Right cardiac atrium (tissue), 5 donors: Measurements from ENCODE around the gene TSPAN33. TPM values are rescaled to one million over a fixed set of nuclear protein-coding genes. Genes with fewer than 3 reads are reported as not detected.
"Not testable (repeated sequence)": the region's sequence is repeated elsewhere in the genome, so short reads cannot be mapped to it uniquely, and the experiment has no call there.

Experiments used
- ATAC-seq, 2 donors: fragments of 200-7000 bp; cut with Tn5 transposase; one replicate each; pipeline versions ENCODE4 v1.8.0 to v1.9.1; 2020; ENCODE audit warnings: moderate library complexity in 2 of 2, mild to moderate bottlenecking in 1 of 2
- DNase-seq, 3 donors: peaks; one replicate each; pipeline ENCODE4 v3.0.0-alpha.2; 2020
- H3K27ac ChIP-seq: one replicate; pipeline ENCODE4 v1.5.1; 2013; ENCODE audit warnings: mild to moderate bottlenecking, low read length, control low read depth, moderate library complexity
- H3K27me3 ChIP-seq: one replicate; pipeline ENCODE4 v1.6.1; 2013; ENCODE audit not compliant: control insufficient read depth, insufficient read depth
- H3K4me1 ChIP-seq: one replicate; pipeline ENCODE4 v1.6.1; 2013; ENCODE audit warnings: low read length; ENCODE audit not compliant: control insufficient read depth, insufficient read depth
- H3K4me3 ChIP-seq: one replicate; pipeline ENCODE4 v1.5.1; 2013; ENCODE audit warnings: low read length, control low read depth
- H3K9me3 ChIP-seq: one replicate; pipeline ENCODE4 v1.6.1; 2013; ENCODE audit warnings: low read length; ENCODE audit not compliant: control insufficient read depth
- WGBS: extraction: QIAGEN DNeasy Blood & Tissue Kit; methylation state at CpG from one replicate; pipeline ENCODE4 v1.1.7; 2013; 5-methylcytosine and 5-hydroxymethylcytosine counted together
- intact Hi-C, 4 donors: fragments of 100-400 bp; cut with DNase I; formaldehyde crosslinking; loops; one replicate each; pipeline versions ENCODE4 v1.11.0 to v1.14.0; 2022 to 2023
- polyA plus RNA-seq: library from polyadenylated mRNA; stranded (reverse); fragments of 200-250 nt; gene quantifications from one replicate; pipeline ENCODE4 v1.2.3, GENCODE V29; 2013
- total RNA-seq, 4 donors: library from RNA; stranded (reverse); fragmentation: NEBNext Ultra II Directional; extraction: Animal tissue kit (Norgen Biotek cat#: 25700); gene quantifications; one replicate each; pipeline ENCODE4 v1.2.1, GENCODE V29; 2021
- donor health status: healthy with polysubstance abuse.
- donor health status: DM: no; HTN: yes; CAD: no.
- donor health status: DM: no; HTN: no; CAD: no.
- donor health status: DM: no; HTN: yes; CAD: no; lungs with severe emphysema.
- donor health status: DM: yes; HTN: yes; CAD: no.

The TSPAN33 gene
- total and polyA plus RNA-seq, 5 donors, result 7.4 to 17.8 (median 12.8) TPM

DNA sequence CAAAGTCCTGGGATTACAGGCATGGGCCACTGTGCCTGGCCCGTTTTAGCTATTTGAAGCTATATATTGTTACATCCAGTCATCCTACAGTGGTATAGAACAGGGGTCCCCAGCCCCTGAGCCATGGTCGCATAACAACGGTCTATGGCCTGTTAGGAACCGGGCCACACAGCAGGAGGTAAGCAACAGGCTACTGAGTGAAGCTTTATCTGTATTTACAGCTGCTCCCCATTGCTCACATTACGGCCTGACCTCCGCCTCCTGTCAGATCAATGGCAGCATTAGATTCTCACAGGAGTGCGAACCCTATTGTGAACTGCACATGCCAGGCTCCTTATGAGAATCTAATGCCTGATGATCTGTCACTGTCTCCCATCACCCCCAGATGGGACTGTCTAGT is 26.3 kb upstream of the TSPAN33 start:
- 85% methylated on average over 7 of the region's 7 CpGs for WGBS

DNA sequence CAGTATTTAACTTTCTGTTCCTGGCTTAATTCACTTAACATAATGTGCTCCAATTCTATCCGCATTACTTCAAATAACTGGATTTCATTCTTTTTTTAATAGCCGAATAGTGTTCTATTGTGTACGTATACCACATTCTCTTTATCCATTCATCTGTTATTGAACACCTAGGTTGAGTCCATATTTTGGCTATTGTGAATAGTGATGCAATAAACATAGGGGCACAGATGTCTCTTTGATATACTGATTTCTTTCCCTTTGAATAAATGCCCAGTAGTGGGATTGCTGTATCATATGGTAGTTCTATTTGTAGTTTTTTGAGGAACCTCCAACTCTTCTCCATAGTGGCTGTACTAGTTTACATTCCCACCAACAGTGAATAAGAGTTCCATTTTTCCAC is 25.5 kb upstream of the TSPAN33 start:
- ATAC-seq (no peak), DNase-seq (no peak)
- Histone ChIP-seq H3K27ac (no peak overlapping the region), H3K4me3 (no peak overlapping the region), H3K9me3 (no peaks in the 10 kb centered on the region), H3K4me1 (no peaks in the 10 kb centered on the region), H3K27me3 (no peaks in the 10 kb centered on the region)
- 95% methylated on average over 3 of the region's 3 CpGs for WGBS
- intact Hi-C loops, result no loop called here

More for the DNA sequence above, 26.3 kb upstream of the TSPAN33 start:
- intact Hi-C loops, result no loop called here
- DNase-seq (no peak), ATAC-seq (no peak)
- H3K9me3 ChIP-seq, result no peaks in the 10 kb centered on the region
- H3K27me3 ChIP-seq, result no peaks in the 10 kb centered on the region
- no peak overlapping the region for H3K4me3 ChIP-seq
- H3K4me1 ChIP-seq, result no peaks in the 10 kb centered on the region
- no peak overlapping the region for H3K27ac ChIP-seq

DNA sequence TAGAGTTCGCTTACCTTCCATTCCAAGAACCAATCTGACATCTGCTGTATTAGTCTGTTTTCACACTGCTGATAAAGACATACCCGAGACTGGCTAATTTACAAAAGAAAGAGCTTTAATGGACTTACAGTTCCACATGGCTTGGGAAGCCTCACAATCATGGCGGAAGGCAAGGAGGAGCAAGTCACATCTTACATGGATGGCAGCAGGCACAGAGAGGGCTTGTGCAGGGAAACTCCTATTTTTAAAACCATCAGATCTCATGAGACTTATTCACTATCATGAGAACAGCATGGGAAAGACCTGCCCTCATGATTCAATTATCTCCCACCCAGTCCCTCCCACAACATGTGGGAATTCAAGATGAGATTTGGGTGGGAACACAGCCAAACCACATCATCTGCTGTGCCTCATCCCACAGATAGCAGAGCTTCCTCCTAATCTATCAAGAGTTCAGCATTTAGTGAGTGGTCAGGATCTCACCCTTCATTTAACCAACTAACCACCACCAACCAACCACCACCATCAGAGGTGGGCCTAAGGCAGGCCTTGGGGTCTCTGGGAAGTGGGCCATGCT is 22.9 kb upstream of the TSPAN33 start:
- H3K4me3 ChIP-seq, result not testable (repeated sequence)

DNA sequence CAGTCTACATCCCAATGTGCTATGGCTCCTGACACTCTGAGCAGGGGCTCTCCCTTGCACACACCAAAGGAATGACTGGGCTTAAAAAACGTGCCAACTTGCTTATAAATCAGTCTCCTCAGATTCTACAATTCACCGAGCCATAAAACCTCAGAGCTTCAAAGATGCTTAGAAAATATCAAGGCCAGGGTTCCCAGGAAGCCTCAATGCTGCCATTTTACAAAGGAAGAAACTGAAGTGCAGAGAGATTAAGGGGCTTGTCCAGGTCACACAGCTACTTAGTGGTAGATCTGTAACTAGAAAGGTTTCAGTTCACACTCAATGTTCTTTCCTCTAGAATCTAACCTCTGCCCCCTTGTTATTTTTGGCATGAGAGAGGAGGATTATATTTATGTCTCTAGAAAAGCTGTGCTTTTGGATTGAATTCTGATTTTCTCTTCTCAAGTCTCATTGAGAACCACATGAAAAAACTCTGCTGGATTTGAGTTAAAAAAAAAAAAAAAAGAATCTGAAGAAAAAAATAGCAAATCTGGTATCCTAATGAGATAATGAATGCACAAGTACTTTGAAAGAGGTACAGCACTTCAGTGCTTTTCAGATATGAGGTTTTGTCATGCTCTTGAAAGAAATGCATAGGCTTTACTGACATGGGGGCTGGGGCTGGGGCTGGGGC is 22.3 kb upstream of the TSPAN33 start:
- H3K4me3 ChIP-seq, result no peak overlapping the region
- ATAC-seq, result no peak
- no peaks in the 10 kb centered on the region for H3K27me3 ChIP-seq
- no peaks in the 10 kb centered on the region for H3K4me1 ChIP-seq
- no peaks in the 10 kb centered on the region for H3K9me3 ChIP-seq
- 67% methylated on average over 2 of the region's 2 CpGs for WGBS
- no peak overlapping the region for H3K27ac ChIP-seq
- DNase-seq, result no peak
- intact Hi-C loops, result no loop called here

More for the DNA sequence above, 22.9 kb upstream of the TSPAN33 start:
- intact Hi-C loops, H3K4me1 ChIP-seq, H3K27ac ChIP-seq, ATAC-seq, H3K9me3 ChIP-seq, H3K27me3 ChIP-seq, DNase-seq: not testable (repeated sequence)
- 92% methylated on average over 3 of the region's 3 CpGs for WGBS

DNA sequence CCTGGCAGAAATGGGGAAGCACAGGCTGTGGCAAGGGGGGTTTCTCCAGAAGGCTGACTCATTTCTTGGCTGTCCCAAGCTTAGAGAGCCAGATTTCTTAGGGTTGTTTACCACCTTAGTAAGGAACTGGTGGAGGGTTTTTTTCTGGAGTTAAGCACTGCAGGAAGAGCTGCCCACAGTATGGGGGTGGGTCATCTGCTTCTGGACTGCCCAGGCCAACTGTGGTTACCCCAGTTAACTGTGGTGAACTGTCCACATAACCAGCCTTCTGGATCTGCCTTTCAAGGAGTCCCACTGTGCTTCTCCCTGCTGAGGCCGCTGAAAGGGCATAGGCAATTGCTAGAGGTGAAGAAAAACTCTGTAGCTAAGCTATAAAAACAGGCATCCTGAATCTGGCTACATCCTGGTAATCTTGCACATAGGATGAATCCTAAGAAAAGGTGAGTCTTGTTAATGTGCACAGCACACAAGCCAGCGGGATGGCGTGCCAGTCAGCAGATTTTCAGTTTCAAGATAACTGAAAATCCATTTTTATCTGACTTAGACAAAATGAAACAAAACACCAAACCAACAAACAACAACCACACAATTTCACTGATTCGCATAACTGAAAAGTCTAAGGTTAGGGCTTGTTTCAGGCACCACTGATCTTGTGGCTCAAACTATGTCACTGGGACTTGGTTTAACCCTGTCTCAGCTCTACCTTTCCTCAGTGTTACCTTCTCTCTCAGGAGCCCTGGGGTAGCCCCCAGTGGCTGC is 21.6 kb upstream of the TSPAN33 start:
- DNase-seq (no peak), ATAC-seq (no peak)
- Histone ChIP-seq H3K27ac (no peak overlapping the region), H3K4me3 (no peak overlapping the region), H3K4me1 (no peaks in the 10 kb centered on the region), H3K27me3 (no peaks in the 10 kb centered on the region), H3K9me3 (no peaks in the 10 kb centered on the region)
- intact Hi-C loops, result no loop called here
- WGBS, result 83% methylated on average over 4 of the region's 4 CpGs

DNA sequence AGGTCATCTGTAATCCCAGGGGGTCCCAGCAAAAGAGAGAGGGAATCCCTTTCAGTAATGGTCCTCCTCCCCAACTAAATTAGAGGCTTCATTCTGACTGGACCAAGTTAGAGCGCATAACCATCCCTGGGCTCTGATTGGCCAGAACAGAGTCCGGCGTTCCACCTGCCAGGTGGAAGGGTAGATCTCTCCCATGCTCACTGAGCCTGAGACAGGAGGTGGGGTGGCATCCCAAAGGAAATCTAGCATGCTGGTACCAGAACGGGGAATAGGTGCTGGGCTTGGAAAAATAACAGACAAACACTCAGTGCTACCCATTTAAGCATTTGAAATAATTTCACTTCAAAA is 21.0 kb upstream of the TSPAN33 start:
- no peak for ATAC-seq
- DNase-seq, result no peak

DNA sequence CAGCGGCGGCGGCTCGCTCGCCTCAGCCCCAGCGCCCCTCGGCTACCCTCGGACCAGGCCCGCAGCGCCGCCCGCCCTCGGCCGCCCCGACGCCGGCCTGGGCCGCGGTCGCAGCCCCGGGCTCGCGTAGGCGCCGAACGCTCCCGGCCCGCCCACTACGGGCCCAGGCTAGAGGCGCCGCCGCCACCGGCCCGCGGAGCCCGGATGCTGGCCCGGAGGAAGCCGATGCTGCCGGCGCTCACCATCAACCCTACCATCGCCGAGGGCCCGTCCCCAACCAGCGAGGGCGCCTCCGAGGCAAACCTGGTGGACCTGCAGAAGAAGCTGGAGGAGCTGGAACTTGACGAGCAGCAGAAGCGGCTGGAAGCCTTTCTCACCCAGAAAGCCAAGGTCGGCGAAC is 18.2 kb upstream of the TSPAN33 start:
- no peak overlapping the region for H3K4me3 ChIP-seq
- ATAC-seq (no peak), DNase-seq (no peak)
- no peak overlapping the region for H3K27ac ChIP-seq
- H3K27me3 ChIP-seq, result no peaks in the 10 kb centered on the region
- 36% methylated on average over 50 of the region's 50 CpGs for WGBS
- no peaks in the 10 kb centered on the region for H3K4me1 ChIP-seq
- H3K9me3 ChIP-seq, result no peaks in the 10 kb centered on the region
- intact Hi-C loops, result no loop called here

More for the DNA sequence above, 21.0 kb upstream of the TSPAN33 start:
- no peaks in the 10 kb centered on the region for H3K4me1 ChIP-seq
- H3K27me3 ChIP-seq, result no peaks in the 10 kb centered on the region
- WGBS, result 93% methylated on average over 4 of the region's 4 CpGs
- H3K27ac ChIP-seq, result no peak overlapping the region
- H3K9me3 ChIP-seq, result no peaks in the 10 kb centered on the region
- H3K4me3 ChIP-seq, result no peak overlapping the region
- intact Hi-C loops, result no loop called here

DNA sequence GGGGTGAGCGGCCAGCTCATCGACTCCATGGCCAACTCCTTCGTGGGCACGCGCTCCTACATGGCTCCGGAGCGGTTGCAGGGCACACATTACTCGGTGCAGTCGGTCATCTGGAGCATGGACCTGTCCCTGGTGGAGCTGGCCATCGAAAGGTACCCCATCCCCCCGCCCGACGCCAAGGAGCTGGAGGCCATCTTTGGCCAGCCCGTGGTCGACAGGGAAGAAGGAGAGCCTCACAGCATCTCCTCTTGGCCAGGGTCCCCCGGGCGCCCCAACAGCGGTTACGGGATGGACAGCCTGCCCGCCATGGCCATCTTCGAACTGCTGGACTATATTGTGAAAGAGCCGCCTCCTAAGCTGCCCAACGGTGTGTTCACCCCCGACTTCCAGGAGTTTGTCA is 17.4 kb upstream of the TSPAN33 start:
- Histone ChIP-seq H3K27ac (no peak overlapping the region), H3K4me3 (no peak overlapping the region), H3K27me3 (no peaks in the 10 kb centered on the region), H3K9me3 (no peaks in the 10 kb centered on the region), H3K4me1 (no peaks in the 10 kb centered on the region)
- WGBS, result 98% methylated on average over 24 of the region's 24 CpGs
- intact Hi-C loops, result no loop called here
- DNase-seq (no peak), ATAC-seq (peak in 1 of 2 donors; percentile 33)

DNA sequence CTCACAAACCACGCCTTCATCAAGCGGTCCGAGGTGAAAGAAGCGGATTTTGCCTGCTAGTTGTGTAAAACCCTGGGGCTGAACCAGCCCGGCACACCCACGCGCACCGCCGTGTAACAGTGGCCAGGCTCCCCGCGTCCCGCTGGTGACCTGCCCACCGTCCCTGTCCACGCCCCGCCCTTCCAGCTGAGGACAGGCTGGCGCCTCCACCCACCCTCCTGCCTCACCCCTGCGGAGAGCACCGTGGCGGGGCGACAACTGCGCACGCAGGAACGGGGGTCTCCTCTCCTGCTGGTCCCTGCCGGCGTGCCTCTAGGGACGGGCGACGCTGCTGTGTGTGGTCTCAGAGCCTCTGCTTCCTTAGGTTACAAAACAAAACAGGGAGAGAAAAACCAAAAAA is 16.9 kb upstream of the TSPAN33 start:
- no peak overlapping the region for H3K4me3 ChIP-seq
- ATAC-seq, result peak in 1 of 2 donors; percentile 26
- no peaks in the 10 kb centered on the region for H3K4me1 ChIP-seq
- H3K9me3 ChIP-seq, result no peaks in the 10 kb centered on the region
- WGBS, result 96% methylated on average over 28 of the region's 28 CpGs
- intact Hi-C loops, result no loop called here
- DNase-seq, result no peak
- H3K27ac ChIP-seq, result no peak overlapping the region
- no peaks in the 10 kb centered on the region for H3K27me3 ChIP-seq

DNA sequence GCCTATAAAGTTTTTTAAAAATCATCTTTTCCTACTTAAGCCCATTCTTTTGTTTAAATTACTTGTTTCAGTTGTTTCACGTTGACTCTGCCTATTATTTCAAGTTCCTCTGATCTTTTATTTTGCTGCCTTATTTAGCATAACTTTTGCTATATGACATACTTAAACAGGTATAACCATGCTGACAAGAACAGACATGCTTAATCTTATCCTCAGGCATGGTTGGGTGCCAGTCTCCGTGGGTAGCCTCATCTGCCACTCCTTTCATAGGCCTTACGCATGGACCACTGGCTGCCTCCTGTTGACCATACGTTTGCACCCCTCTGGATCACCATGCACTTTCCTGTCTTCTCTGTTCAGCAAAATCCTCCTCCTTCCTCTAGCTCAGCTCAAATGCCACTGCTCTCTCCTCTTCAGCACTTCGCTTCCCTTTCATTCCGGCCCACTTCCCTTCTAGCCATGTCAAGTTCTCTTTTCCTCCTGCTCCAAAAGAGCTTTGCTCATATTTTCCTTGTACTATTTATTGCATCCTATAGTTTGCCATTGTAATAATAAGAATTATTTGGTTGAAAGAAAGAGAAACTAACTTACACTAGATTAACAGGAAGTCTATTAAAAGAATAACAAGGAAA is 10.0 kb upstream of the TSPAN33 start:
- H3K4me3 ChIP-seq, result no peak overlapping the region
- WGBS, result 70% methylated on average over 6 of the region's 6 CpGs
- no peak overlapping the region for H3K27ac ChIP-seq
- ATAC-seq, result peak in 1 of 2 donors; percentile 45
- no peak for DNase-seq
- no peaks in the 10 kb centered on the region for H3K27me3 ChIP-seq
- no peaks in the 10 kb centered on the region for H3K9me3 ChIP-seq
- intact Hi-C loops, result no loop called here
- peaks cover 2% of the 10 kb centered on the region for H3K4me1 ChIP-seq
